Measurements from ENCODE around the gene PTEN.
"Not testable (repeated sequence)": the region's sequence is repeated elsewhere in the genome, so short reads cannot be mapped to it uniquely, and the experiment has no call there.

Gene PTEN

DNA sequence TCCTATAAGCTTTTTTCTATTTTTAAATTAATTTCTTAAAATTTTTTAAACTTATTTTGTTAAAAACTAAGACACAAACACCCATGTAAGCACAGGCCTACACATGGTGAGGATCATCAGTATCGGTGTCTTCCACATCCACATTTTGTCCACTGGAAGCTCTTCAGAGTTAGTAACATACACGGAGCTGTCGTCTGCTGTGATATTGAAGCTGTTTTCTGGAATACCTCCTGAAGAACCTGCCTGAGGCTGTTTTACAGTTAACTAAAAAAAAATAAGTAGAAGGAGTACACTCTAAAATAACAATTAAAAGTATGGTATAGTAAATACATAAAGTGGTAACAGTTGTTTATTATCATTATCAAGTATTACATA lies 17.8 kb upstream of the PTEN start:
- ChIA-PET CTCF (interaction anchor here (1.0 to 2.1 kb wide), 6 partner anchors 14 to 544 kb away, joined by 4 to 15 read pairs (median 6); partner anchors contain the start of gene ATAD1), POLR2A (no interaction called here)
- TF ChIP-seq, protein P1, sequence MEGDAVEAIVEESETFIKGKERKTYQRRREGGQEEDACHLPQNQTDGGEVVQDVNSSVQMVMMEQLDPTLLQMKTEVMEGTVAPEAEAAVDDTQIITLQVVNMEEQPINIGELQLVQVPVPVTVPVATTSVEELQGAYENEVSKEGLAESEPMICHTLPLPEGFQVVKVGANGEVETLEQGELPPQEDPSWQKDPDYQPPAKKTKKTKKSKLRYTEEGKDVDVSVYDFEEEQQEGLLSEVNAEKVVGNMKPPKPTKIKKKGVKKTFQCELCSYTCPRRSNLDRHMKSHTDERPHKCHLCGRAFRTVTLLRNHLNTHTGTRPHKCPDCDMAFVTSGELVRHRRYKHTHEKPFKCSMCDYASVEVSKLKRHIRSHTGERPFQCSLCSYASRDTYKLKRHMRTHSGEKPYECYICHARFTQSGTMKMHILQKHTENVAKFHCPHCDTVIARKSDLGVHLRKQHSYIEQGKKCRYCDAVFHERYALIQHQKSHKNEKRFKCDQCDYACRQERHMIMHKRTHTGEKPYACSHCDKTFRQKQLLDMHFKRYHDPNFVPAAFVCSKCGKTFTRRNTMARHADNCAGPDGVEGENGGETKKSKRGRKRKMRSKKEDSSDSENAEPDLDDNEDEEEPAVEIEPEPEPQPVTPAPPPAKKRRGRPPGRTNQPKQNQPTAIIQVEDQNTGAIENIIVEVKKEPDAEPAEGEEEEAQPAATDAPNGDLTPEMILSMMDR (IDR thresholded peaks at IDR 0.05; ENCODE audit: control extremely low read depth, extremely low read depth, low read depth, missing control alignments) = no peak
- no peak for DNase-seq (ENCODE audit: extremely low spot score)

- ChIA-PET CTCF (interaction anchor here (1.0 to 2.1 kb wide), 5 partner anchors 13 to 544 kb away, joined by 4 to 15 read pairs (median 7); partner anchors contain the start of gene ATAD1), POLR2A (no interaction called here)
- DNase-seq (ENCODE audit: extremely low spot score) = no peak
- TF ChIP-seq, protein P1 (IDR thresholded peaks at IDR 0.05; ENCODE audit: control extremely low read depth, extremely low read depth, low read depth, missing control alignments) = no peak
Observed at GRCh38 chr10:87846023-87846422, 17.4 kb upstream of the PTEN start.

DNA sequence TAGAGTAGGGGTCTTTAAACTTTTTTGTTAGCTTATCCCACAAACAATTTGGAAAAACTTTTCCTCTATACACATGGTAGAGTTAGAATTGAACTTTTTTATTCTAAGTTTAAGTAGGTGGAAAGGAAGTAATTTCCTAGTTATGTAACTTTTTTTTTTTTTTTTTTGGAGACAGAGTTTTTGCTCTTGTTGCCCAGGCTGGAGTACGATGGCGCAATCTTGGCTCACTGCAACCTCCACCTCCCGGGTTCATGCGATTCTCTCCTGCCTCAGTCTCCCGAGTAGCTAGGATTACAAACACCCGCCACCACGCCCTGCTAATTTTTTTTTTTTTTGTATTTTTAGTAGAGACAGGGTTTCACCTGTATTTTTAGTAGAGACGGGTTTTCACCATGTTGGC lies 16.7 kb upstream of the PTEN start:
- CTCF ChIA-PET = interaction anchor here (1.4 to 2.1 kb wide), 4 partner anchors 12 to 29 kb away, joined by 4 to 15 read pairs (median 8); partner anchors contain the start of gene ATAD1
- DNase-seq (ENCODE audit: extremely low spot score); POLR2A ChIA-PET: not testable (repeated sequence)

- POLR2A ChIA-PET = no interaction called here
- TF ChIP-seq, protein P1 (IDR thresholded peaks at IDR 0.05; ENCODE audit: control extremely low read depth, extremely low read depth, low read depth, missing control alignments) = no peak
- DNase-seq (ENCODE audit: extremely low spot score) = no peak
- CTCF ChIA-PET = interaction anchor here (0.9 to 1.4 kb wide), 3 partner anchors 10 to 29 kb away, joined by 3 to 4 read pairs (median 4); partner anchors contain the start of gene ATAD1
Observed at GRCh38 chr10:87847550-87847949, 15.9 kb upstream of the PTEN start.

DNA sequence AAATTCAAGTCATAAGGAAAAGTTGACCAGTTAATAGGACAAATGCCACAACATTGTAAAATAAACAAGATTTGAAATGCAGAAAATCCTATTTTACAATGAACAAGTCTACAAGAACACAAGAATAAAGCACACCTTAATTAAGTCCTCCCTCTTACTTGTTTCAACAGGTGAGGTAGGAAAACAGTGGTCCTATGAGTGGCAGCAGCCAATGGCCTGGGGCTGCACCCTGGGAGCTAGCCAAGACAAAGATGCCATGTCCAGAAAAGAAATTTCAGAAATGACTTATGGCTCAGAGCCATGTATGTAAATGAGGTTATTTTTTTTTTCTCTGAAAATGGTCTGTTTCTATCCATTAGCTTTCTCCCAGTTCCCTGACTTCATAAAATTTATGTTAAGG lies 14.4 kb upstream of the PTEN start:
- POLR2A ChIA-PET = no interaction called here
- CTCF ChIA-PET = interaction anchor here (1.2 to 3.0 kb wide), 3 partner anchors 10 to 78 kb away, joined by 3 to 13 read pairs (median 11); partner anchors contain the start of gene ATAD1
- DNase-seq (ENCODE audit: extremely low spot score) = no peak
- TF ChIP-seq, protein P1 (IDR thresholded peaks at IDR 0.05; ENCODE audit: control extremely low read depth, extremely low read depth, low read depth, missing control alignments) = no peak

DNA sequence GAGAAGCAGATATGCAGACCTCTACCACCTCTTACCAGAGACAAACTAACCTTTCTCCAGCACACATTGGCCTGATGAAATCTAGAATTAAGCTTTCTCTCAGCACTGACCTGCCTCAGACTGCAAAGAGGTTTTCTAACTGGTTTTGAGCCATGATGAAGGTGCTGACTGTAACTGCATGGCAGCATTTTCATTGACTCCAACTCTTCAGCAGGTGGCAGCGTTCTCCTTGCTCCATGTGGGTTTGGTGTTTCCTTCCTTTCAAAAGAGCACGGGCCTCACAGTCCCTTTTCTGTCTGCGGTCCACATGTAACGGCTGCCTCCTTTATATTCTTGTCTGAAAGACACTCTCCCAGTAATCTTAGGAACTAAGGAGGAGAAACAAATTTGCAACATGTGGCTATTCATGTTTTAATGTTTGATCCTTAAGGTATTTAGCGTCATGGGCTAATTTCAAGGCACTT lies 12.7 kb upstream of the PTEN start:
- ChIA-PET CTCF (interaction anchor here (0.8 to 3.0 kb wide), 10 partner anchors 8 to 702 kb away, joined by 3 to 13 read pairs (median 4); partner anchors contain the start of gene ATAD1), POLR2A (no interaction called here)
- TF ChIP-seq, protein P1 (IDR thresholded peaks at IDR 0.05; ENCODE audit: control extremely low read depth, extremely low read depth, low read depth, missing control alignments) = peak; percentile 51
- DNase-seq (ENCODE audit: extremely low spot score) = peak; percentile 46

DNA sequence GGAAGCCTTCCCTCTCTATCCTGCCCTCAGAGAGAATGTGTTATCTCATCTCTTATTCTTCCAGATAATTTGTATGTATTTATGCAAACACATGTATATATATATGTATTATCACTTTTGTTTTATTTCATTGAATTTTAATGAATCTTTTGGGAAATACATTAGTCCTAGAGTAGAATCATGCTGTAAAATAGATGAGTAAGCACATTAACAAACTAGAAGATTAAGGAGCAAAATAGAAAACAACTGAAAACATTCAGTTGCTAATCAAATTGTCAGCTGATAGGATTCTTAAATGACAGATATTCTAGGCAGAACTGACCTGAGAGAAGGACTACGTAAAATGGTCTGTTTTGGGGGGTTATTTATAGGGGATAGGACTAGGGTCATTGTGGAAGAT lies 11.3 kb upstream of the PTEN start:
- no peak for DNase-seq (ENCODE audit: extremely low spot score)
- ChIA-PET CTCF (interaction anchor here (0.8 to 2.0 kb wide), 3 partner anchors 10 to 700 kb away, joined by 4 to 7 read pairs (median 6); no protein-coding TSS in a partner anchor), POLR2A (no interaction called here)
- TF ChIP-seq, protein P1 (IDR thresholded peaks at IDR 0.05; ENCODE audit: control extremely low read depth, extremely low read depth, low read depth, missing control alignments) = no peak

GRCh38 chr10:87855247-87855646 lies 8.2 kb upstream of the PTEN start:
- DNase-seq (ENCODE audit: extremely low spot score); CTCF ChIA-PET; POLR2A ChIA-PET: not testable (repeated sequence)

DNA sequence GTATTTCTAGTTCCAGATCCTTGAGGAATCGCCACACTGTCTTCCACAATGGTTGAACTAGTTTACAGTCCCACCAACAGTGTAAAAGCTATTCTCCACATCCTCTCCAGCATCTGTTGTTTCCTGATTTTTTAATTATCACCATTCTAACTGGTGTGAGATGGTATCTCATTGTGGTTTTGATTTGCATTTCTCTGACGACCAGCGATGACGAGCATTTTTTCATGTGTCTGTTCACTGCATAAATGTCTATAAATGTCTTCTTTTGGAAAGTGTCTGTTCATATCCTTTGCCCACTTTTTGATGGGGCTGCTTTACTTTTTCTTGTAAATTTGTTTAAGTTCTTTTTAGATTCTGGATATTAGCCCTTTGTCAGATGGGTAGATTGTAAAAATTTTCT lies 7.8 kb upstream of the PTEN start:
- POLR2A ChIA-PET; DNase-seq (ENCODE audit: extremely low spot score): not testable (repeated sequence)
- CTCF ChIA-PET = interaction anchor here (1.1 kb wide), 1 partner anchor 27 kb away, joined by 3 read pairs; no protein-coding TSS in a partner anchor
